WTC11 (cell line): ENCODE data around the gene COL27A1. TPM values are rescaled to one million over a fixed set of nuclear protein-coding genes. Genes with fewer than 3 reads are reported as not detected.

Source experiments
- ATAC-seq: fragments of 200-7000 bp; cut with Tn5 transposase; 2 replicates; pipeline ENCODE4 v1.10.0; 2021; ENCODE audit warnings: mild to moderate bottlenecking, moderate library complexity
- CTCF ChIA-PET: fragments of 300-600 bp; sonication (Branson Sonifier 250); formaldehyde crosslinking; loops from one replicate; lab custom pipeline; 2021; ENCODE audit warnings: antibody characterized with exemption; lab: Charles Lee
- POLR2A ChIA-PET: fragments of 350-600 bp; sonication (Branson Sonifier 250); formaldehyde crosslinking; loops from one replicate; lab custom pipeline; 2021; ENCODE audit warnings: antibody characterized with exemption; lab: Charles Lee
- DNase-seq: peaks from one replicate; pipeline ENCODE4 v3.0.0; 2021; ENCODE audit warnings: low spot score
- H3K27ac Mint-ChIP-seq: 2 replicates; pipeline ENCODE4 v1.8.0; 2021; ENCODE audit warnings: mixed read lengths
- H3K27me3 Mint-ChIP-seq: 2 replicates; pipeline ENCODE4 v1.8.0; 2021; ENCODE audit warnings: low read depth, mild to moderate bottlenecking, moderate library complexity, mixed read lengths
- H3K36me3 Mint-ChIP-seq: 2 replicates; pipeline ENCODE4 v1.8.0; 2021; ENCODE audit warnings: mixed read lengths
- H3K4me1 Mint-ChIP-seq: 2 replicates; pipeline ENCODE4 v1.8.0; 2022; ENCODE audit warnings: mixed read lengths
- H3K4me3 Mint-ChIP-seq: 2 replicates; pipeline ENCODE4 v1.8.0; 2021; ENCODE audit warnings: mild to moderate bottlenecking, moderate library complexity, mixed read lengths
- H3K9me3 Mint-ChIP-seq: 2 replicates; pipeline ENCODE4 v1.8.0; 2021; ENCODE audit warnings: mixed read lengths
- ATF3 ChIP-seq: sonication (generic); formaldehyde crosslinking; conservative IDR thresholded peaks from 2 replicates; pipeline ENCODE4 v1.8.1; 2022; ENCODE audit warnings: mild to moderate bottlenecking, missing genetic modification reagents
- CREM ChIP-seq: sonication (generic); formaldehyde crosslinking; IDR thresholded peaks from 2 replicates; pipeline ENCODE4 v1.8.1; 2022; ENCODE audit warnings: mild to moderate bottlenecking, missing genetic modification reagents, moderate library complexity
- FOXJ3 ChIP-seq: sonication (generic); formaldehyde crosslinking; IDR thresholded peaks from 2 replicates; pipeline ENCODE4 v1.9.0; 2021; ENCODE audit warnings: missing genetic modification reagents, mild to moderate bottlenecking, borderline replicate concordance
- FOXP4 ChIP-seq: sonication (generic); formaldehyde crosslinking; IDR thresholded peaks from 2 replicates; pipeline ENCODE4 v1.8.0; 2022; ENCODE audit warnings: mild to moderate bottlenecking, missing genetic modification reagents
- GTF2I ChIP-seq: fragments of 250-450 bp; sonication (Bioruptor Pico); conservative IDR thresholded peaks from 2 replicates; pipeline ENCODE4 v1.4.0; 2021; ENCODE audit warnings: mild to moderate bottlenecking
- KAT7 ChIP-seq: sonication (generic); formaldehyde crosslinking; IDR thresholded peaks from 2 replicates; pipeline ENCODE4 v1.8.1; 2023; ENCODE audit warnings: missing genetic modification reagents, mild to moderate bottlenecking, borderline replicate concordance
- MAX ChIP-seq: sonication (generic); formaldehyde crosslinking; IDR thresholded peaks from 2 replicates; pipeline ENCODE4 v1.8.0; 2022; ENCODE audit warnings: mild to moderate bottlenecking, missing genetic modification reagents
- NR3C1 ChIP-seq: sonication (generic); formaldehyde crosslinking; conservative IDR thresholded peaks from 2 replicates; pipeline ENCODE4 v1.8.1; 2023; ENCODE audit warnings: low read depth, mild to moderate bottlenecking, missing genetic modification reagents
- OVOL2 ChIP-seq: fragments of 250-450 bp; sonication (Bioruptor Pico); IDR thresholded peaks from 2 replicates; pipeline ENCODE4 v1.9.0; 2021; ENCODE audit warnings: mild to moderate bottlenecking, borderline replicate concordance
- TP53 ChIP-seq: sonication (generic); formaldehyde crosslinking; IDR thresholded peaks from 2 replicates; pipeline ENCODE4 v1.8.1; 2023; ENCODE audit warnings: mild to moderate bottlenecking, missing genetic modification reagents
- USF2 ChIP-seq: sonication (generic); formaldehyde crosslinking; IDR thresholded peaks from 2 replicates; pipeline ENCODE4 v1.8.1; 2023; ENCODE audit warnings: mild to moderate bottlenecking, missing genetic modification reagents, moderate library complexity
- ZNF138 ChIP-seq: sonication (generic); formaldehyde crosslinking; conservative IDR thresholded peaks from 2 replicates; pipeline ENCODE4 v1.8.1; 2022; ENCODE audit warnings: mild to moderate bottlenecking, moderate library complexity, missing genetic modification reagents
- ZNF219 ChIP-seq: sonication (generic); formaldehyde crosslinking; IDR thresholded peaks from 2 replicates; pipeline ENCODE4 v1.8.0; 2023; ENCODE audit warnings: missing genetic modification reagents, mild to moderate bottlenecking, borderline replicate concordance
- ZNF232 ChIP-seq: sonication (generic); formaldehyde crosslinking; IDR thresholded peaks from 2 replicates; pipeline ENCODE4 v1.8.0; 2022; ENCODE audit warnings: mild to moderate bottlenecking, missing genetic modification reagents
- ZNF317 ChIP-seq: sonication (generic); formaldehyde crosslinking; IDR thresholded peaks from 2 replicates; pipeline ENCODE4 v1.8.1; 2023; ENCODE audit warnings: low read depth, mild to moderate bottlenecking, moderate library complexity, missing genetic modification reagents, borderline replicate concordance
- total RNA-seq: library from RNA; stranded (reverse); gene quantifications from 3 replicates; pipeline ENCODE4 v1.2.3, GENCODE V29; 2021
- TF ChIP-seq, protein P1 (sequence below): sonication (generic); formaldehyde crosslinking; IDR thresholded peaks from 2 replicates; pipeline ENCODE4 v1.8.1; 2022; ENCODE audit warnings: low read depth, missing genetic modification reagents, borderline replicate concordance
- TF ChIP-seq, protein P2 (sequence below): sonication (generic); formaldehyde crosslinking; IDR thresholded peaks from 2 replicates; pipeline ENCODE4 v1.8.0; 2022; ENCODE audit warnings: missing genetic modification reagents

Gene COL27A1
- total RNA-seq, 1 experiment from 2014 or later = 47.5 TPM

GRCh38 chr9:114172981-114173833 is 17.9 kb downstream of the COL27A1 start (continued):
- TF ChIP-seq FOXP4 = no peak

GRCh38 chr9:114174557-114174875 is 19.2 kb downstream of the COL27A1 start:
- TF ChIP-seq, protein P1, sequence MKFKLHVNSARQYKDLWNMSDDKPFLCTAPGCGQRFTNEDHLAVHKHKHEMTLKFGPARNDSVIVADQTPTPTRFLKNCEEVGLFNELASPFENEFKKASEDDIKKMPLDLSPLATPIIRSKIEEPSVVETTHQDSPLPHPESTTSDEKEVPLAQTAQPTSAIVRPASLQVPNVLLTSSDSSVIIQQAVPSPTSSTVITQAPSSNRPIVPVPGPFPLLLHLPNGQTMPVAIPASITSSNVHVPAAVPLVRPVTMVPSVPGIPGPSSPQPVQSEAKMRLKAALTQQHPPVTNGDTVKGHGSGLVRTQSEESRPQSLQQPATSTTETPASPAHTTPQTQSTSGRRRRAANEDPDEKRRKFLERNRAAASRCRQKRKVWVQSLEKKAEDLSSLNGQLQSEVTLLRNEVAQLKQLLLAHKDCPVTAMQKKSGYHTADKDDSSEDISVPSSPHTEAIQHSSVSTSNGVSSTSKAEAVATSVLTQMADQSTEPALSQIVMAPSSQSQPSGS (CRISPR knock-in tag) = no peak
- 0 out of 2 replicates have a peak, but pooled peaks have one; percentile 23 for TF ChIP-seq GTF2I
- CTCF ChIA-PET = interaction anchor here (0.6 to 2.8 kb wide), 3 partner anchors 19 to 114 kb away, joined by 3 to 12 read pairs (median 5); partner anchors contain the start of gene COL27A1
- H3K27me3 Mint-ChIP-seq = no peaks in the 10 kb centered on the region
- ATAC-seq = no peak
- no peaks in the 10 kb centered on the region; the same call in 1 of the 2 replicates for H3K36me3 Mint-ChIP-seq
- DNase-seq = no peak
- H3K4me3 Mint-ChIP-seq = no peak overlapping the region
- no peaks in the 10 kb centered on the region for H3K9me3 Mint-ChIP-seq
- no peak overlapping the region for H3K27ac Mint-ChIP-seq
- H3K4me1 Mint-ChIP-seq = no peaks in the 10 kb centered on the region
- POLR2A ChIA-PET = no interaction called here

GRCh38 chr9:114174876-114175771 is 19.8 kb downstream of the COL27A1 start:
- H3K4me1 Mint-ChIP-seq = no peaks in the 10 kb centered on the region
- H3K9me3 Mint-ChIP-seq = no peaks in the 10 kb centered on the region
- ChIA-PET POLR2A (no interaction called here), CTCF (interaction anchor here (0.6 to 3.0 kb wide), 4 partner anchors 20 to 113 kb away, joined by 3 to 12 read pairs (median 6); partner anchors contain the start of gene COL27A1)
- DNase-seq (no peak), ATAC-seq (no peak)
- TF ChIP-seq TP53 (CRISPR knock-in tag) (no peak), NR3C1 (no peak), ZNF219 (no peak), ATF3 (no peak), KAT7 (CRISPR knock-in tag) (no peak), OVOL2 (CRISPR knock-in tag) (no peak), FOXJ3 (CRISPR knock-in tag) (no peak), MAX (no peak), ZNF317 (CRISPR knock-in tag) (no peak)
- 0 out of 2 replicates have a peak overlapping the region, but pooled peaks have one; percentile 36 for H3K27ac Mint-ChIP-seq
- H3K36me3 Mint-ChIP-seq = no peaks in the 10 kb centered on the region; the same call in 1 of the 2 replicates
- H3K27me3 Mint-ChIP-seq = no peaks in the 10 kb centered on the region
- H3K4me3 Mint-ChIP-seq = no peak overlapping the region

GRCh38 chr9:114176624-114177291 is 21.4 kb downstream of the COL27A1 start:
- DNase-seq (no peak), ATAC-seq (no peak)
- Mint-ChIP-seq H3K4me1 (no peaks in the 10 kb centered on the region), H3K36me3 (no peaks in the 10 kb centered on the region; the same call in 1 of the 2 replicates), H3K4me3 (no peak overlapping the region), H3K27me3 (no peaks in the 10 kb centered on the region), H3K27ac (no peak overlapping the region), H3K9me3 (no peaks in the 10 kb centered on the region)
- ChIA-PET POLR2A (no interaction called here), CTCF (interaction anchor here (1.1 to 3.0 kb wide), 3 partner anchors 22 to 94 kb away, joined by 3 to 12 read pairs (median 8); partner anchors contain the start of gene COL27A1)
- TF ChIP-seq CREM = no peak
- no peak for TF ChIP-seq ZNF232 (CRISPR knock-in tag)
- no peak for TF ChIP-seq USF2 (CRISPR knock-in tag)
- TF ChIP-seq ZNF138 (CRISPR knock-in tag) = no peak
- no peak for TF ChIP-seq KAT7 (CRISPR knock-in tag)
- no peak for TF ChIP-seq MAX
- TF ChIP-seq, protein P2, sequence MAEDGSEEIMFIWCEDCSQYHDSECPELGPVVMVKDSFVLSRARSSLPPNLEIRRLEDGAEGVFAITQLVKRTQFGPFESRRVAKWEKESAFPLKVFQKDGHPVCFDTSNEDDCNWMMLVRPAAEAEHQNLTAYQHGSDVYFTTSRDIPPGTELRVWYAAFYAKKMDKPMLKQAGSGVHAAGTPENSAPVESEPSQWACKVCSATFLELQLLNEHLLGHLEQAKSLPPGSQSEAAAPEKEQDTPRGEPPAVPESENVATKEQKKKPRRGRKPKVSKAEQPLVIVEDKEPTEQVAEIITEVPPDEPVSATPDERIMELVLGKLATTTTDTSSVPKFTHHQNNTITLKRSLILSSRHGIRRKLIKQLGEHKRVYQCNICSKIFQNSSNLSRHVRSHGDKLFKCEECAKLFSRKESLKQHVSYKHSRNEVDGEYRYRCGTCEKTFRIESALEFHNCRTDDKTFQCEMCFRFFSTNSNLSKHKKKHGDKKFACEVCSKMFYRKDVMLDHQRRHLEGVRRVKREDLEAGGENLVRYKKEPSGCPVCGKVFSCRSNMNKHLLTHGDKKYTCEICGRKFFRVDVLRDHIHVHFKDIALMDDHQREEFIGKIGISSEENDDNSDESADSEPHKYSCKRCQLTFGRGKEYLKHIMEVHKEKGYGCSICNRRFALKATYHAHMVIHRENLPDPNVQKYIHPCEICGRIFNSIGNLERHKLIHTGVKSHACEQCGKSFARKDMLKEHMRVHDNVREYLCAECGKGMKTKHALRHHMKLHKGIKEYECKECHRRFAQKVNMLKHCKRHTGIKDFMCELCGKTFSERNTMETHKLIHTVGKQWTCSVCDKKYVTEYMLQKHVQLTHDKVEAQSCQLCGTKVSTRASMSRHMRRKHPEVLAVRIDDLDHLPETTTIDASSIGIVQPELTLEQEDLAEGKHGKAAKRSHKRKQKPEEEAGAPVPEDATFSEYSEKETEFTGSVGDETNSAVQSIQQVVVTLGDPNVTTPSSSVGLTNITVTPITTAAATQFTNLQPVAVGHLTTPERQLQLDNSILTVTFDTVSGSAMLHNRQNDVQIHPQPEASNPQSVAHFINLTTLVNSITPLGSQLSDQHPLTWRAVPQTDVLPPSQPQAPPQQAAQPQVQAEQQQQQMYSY = no peak
